NCI-H187 treated with DMSO at 0.1 percent for 48 hours (cell line): ENCODE measurements around the gene SNX30.
A peak's percentile ranks its signal among the peaks of the same experiment; 100 is the strongest.

Experiments used
- DNase-seq: peaks from one replicate; lab custom pipeline; 2025; lab: John Stamatoyannopoulos, UW

Gene SNX30

DNA sequence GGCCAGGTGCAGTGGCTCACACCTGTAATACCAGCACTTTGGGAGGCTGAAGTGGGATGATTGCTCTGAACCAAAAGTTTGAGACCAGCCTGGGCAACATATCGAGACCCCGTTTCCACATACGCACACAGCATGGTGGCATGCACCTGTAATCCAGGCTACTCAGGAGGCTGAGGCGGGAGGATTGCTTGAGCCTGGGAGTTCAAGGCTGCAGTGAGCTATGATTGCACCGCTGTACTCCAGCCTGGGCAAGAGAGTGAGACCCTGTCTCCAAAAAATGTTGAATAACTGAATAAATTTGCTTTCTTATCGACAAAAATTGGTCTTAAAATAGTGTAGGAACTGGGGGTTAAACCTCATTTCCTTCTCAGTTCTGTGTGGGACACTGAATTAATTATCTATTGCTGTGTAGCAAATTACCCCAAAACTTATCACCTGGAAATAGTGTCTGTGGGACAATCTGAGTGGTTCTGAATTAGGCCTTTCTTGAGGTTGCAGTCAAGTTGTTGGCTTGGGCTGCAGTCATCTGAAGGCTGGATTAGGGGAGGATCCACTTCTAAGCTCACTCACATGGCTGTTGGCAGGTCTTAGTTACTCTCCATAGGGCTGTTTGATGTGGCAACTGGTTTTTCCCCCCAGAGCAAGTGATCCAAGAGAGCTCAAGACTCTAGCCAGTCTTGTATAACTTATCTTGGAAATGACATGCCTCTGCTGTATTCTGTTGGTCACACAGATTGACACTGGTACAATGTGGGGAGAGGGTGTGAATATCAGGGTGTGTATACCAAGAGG, 2.0 kb downstream of the SNX30 start:
- no peak for DNase-seq

DNA sequence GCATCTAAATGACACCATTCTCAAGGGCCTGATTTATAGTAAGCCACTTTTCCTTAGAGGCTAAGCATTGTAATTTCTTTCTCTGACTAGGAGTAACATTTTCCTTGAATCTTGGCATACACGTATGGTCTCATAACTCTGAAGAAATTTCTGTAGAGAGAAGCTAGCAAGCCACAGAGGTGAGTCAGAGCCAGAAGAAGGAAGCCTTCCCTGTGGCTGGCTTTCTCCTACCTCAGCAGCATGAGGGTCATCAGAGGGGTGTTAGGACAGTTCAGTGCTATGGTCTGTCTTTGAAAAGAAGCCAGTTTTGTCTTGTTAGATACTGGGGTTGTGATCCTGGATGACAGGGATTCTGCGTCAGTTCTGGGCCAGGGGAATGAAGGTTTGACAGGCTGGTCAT, 3.2 kb downstream of the SNX30 start:
- no peak for DNase-seq

DNA sequence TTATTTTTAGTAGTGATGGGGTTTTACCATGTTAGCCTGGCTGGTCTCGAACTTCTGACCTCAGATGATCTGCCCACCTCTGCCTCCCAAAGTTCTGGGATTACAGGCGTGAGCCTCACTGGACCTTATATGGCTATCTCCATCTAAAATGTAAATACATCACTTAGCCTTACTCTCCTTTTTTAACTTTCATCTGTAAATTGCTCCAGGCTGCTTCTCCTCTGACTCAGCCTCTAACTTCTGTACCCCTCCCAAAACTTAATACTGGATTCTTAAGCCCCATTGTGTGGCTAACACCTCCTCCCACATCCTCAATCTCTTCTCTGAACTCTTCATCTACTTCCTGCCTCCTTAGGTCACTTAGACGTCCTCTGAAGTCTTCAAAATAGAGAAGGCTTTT, 4.0 kb downstream of the SNX30 start:
- DNase-seq = no peak

- DNase-seq = no peak
Observed at GRCh38 chr9:112755016-112755427, 4.5 kb downstream of the SNX30 start.

DNA sequence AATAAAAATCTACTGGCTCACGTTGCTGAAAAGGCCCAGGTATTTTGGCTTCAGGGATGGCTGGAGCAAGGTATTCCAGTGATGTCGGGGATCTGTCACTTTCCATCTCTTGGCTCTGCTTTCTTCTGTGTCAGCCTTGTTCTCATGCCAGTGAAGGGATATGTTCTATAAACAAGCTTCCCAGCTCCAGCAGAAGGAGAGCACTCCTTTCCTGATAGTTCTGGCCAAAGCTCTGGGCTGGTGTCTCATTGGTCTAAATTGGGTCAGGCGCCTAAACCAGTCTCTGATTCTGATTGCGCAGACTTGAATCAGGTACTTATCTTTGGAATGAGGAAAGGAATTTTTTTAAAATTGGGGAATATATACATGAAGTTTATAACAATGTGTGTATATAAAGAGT, 5.1 kb downstream of the SNX30 start:
- DNase-seq = no peak

DNA sequence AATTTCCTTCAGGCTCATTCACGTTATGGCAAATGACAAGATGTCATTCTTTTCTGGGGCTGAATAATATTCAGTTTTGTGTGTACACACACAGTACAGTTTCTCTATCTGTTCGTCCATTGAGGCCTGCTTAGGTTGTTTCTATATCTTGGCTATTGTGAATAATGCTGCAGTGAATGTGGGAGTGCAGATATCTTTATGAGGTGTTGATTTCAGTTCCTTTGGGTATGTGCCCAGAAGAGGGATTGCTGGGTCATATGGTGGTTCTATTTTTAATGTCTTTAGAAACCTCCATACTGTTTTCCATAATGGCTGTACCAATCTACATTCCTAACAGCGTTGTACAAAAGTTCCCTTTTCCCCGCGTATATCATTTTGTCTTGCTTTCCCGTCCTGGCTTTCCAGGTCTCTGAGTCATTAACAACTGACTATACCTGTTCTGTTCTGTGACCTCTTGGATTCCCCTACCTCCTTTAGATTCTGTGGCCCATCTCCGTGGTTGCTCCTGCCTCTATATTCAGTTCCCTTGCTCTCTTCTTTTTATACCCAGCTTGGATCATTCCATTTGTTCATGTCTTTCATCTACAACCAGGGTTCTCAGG, 6.8 kb downstream of the SNX30 start:
- no peak for DNase-seq

- DNase-seq = no peak
Observed at GRCh38 chr9:112757940-112758339, 7.4 kb downstream of the SNX30 start.

GRCh38 chr9:112760821-112761220, 10.3 kb downstream of the SNX30 start:
- no peak for DNase-seq

GRCh38 chr9:112761912-112762655, 11.5 kb downstream of the SNX30 start:
- DNase-seq = no peak

GRCh38 chr9:112762726-112763518, 12.4 kb downstream of the SNX30 start:
- DNase-seq = no peak

- DNase-seq = no peak
Observed at GRCh38 chr9:112764344-112764743, 13.8 kb downstream of the SNX30 start.

GRCh38 chr9:112764837-112765236, 14.3 kb downstream of the SNX30 start:
- no peak for DNase-seq

GRCh38 chr9:112765281-112765680, 14.7 kb downstream of the SNX30 start:
- no peak for DNase-seq

DNA sequence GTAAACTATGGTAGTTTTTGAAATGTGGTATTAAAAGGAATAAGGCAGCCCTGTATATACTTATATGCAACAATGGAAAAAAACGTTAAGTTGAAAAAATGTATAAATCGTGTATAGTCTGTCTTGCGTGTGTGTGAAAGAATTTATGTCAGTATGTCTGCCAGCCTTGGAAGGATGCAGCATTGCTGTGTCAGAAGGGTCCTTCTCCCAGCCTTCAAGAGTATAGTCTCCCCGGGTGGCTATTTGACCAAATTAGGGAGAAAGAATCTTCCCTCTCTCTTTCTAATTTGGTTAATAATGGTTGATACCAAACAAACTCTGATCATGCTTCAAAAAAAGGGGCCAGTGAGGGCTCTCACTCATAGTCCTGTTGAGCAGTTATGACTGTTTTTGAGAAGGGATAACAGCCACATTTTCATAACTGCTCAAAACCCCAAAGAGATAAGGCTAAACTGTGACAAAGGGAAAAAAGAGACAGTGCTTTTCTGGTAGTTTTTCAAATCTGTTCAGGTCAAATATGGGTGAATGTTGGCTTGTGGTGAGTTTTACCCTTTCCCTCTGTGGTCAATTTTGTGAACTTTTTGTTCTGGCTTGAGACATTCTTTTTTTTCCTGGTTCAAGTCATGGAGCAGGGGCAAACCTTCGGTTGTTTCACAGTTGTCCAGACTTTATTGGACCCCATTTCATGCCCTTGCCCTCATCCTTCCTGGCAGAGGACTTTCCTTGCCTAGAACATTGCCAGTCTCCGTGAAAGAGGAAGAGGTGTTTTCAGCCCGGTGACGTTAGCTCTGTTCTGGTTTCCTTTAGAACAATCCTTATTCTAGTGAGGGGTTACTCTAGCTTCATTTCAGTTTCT, 21.0 kb downstream of the SNX30 start:
- DNase-seq = no peak

DNA sequence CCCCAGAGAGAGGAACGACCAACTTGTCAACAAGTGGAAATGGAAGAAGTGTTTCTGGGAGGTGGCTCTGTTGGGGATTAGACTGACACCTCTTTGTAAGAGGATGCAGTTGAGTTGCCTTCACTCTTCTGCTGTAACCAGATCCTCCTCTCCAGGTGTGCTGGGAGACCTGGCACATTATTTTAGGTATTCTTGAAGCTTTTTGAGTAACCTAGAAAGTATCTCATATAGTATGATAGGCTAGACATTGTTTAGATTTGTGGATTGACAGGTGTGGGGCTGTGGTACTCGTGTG, 21.6 kb downstream of the SNX30 start:
- DNase-seq = no peak

- no peak for DNase-seq
Observed at GRCh38 chr9:112772551-112772950, 22.0 kb downstream of the SNX30 start.

- DNase-seq = no peak
Observed at GRCh38 chr9:112774006-112774996, 23.7 kb downstream of the SNX30 start.

DNA sequence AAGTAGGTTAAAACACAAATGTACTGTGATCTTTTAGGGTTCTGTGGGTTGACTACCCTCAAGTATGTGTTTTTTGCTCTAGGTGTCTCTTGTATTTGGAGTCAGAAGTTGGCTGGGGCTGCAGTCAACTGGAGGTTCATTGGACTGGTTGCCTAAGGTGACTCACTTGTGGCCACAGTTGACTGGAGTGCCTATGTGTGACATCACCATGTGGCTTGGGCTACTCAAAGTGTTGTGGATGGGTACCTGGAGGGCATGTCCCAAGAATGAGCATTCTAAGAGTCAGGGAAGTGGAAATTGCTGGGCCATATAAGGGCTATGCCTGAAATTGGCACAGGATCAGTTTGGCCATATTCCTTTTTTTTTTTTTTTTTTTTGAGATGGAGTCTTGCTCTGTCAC, 27.4 kb downstream of the SNX30 start:
- DNase-seq = no peak

- peak; percentile 34 for DNase-seq
Observed at GRCh38 chr9:112780450-112781036, 30.0 kb downstream of the SNX30 start.

GRCh38 chr9:112782218-112782617, 31.7 kb downstream of the SNX30 start:
- no peak for DNase-seq
